NB4 (cell line): ENCODE data around the gene EFNA4.
A peak's percentile ranks its signal among the peaks of the same experiment; 100 is the strongest.

Source experiments
- POLR2A ChIP-seq: IDR thresholded peaks from 2 replicates; pipeline ENCODE4 v1.6.1; 2011; ENCODE audit warnings: mild to moderate bottlenecking; ENCODE audit not compliant: insufficient read length; ENCODE audit errors: extremely low read depth
- TF ChIP-seq, protein P1 (sequence below): IDR thresholded peaks from one replicate; pipeline ENCODE4 v1.5.1; 2012; ENCODE audit warnings: low read depth, low read length
- TF ChIP-seq, protein P2 (sequence below): IDR thresholded peaks from 2 replicates; pipeline ENCODE4 v1.6.1; 2011; ENCODE audit warnings: low read depth, low read length

GRCh38 chr1:155083865-155084721 is 20.6 kb downstream of the EFNA4 start:
- TF ChIP-seq, protein P1, sequence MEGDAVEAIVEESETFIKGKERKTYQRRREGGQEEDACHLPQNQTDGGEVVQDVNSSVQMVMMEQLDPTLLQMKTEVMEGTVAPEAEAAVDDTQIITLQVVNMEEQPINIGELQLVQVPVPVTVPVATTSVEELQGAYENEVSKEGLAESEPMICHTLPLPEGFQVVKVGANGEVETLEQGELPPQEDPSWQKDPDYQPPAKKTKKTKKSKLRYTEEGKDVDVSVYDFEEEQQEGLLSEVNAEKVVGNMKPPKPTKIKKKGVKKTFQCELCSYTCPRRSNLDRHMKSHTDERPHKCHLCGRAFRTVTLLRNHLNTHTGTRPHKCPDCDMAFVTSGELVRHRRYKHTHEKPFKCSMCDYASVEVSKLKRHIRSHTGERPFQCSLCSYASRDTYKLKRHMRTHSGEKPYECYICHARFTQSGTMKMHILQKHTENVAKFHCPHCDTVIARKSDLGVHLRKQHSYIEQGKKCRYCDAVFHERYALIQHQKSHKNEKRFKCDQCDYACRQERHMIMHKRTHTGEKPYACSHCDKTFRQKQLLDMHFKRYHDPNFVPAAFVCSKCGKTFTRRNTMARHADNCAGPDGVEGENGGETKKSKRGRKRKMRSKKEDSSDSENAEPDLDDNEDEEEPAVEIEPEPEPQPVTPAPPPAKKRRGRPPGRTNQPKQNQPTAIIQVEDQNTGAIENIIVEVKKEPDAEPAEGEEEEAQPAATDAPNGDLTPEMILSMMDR = peak; percentile 24
- TF ChIP-seq, protein P2, sequence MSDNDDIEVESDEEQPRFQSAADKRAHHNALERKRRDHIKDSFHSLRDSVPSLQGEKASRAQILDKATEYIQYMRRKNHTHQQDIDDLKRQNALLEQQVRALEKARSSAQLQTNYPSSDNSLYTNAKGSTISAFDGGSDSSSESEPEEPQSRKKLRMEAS = peak; percentile 61
- TF ChIP-seq POLR2A = no peak
